ENCODE results near the gene ZBTB21. TPM values are rescaled to one million over a fixed set of nuclear protein-coding genes. Genes with fewer than 3 reads are reported as not detected.
A peak's percentile ranks its signal among the peaks of the same experiment; 100 is the strongest.

The ZBTB21 gene
- total RNA-seq, 1 donor from 2014 or later = 5.5 TPM

- no peak for DNase-seq
Measured at GRCh38 chr21:41948901-41949300, 61.3 kb downstream of the ZBTB21 start.

GRCh38 chr21:41948078-41948895 lies 61.9 kb downstream of the ZBTB21 start:
- ATAC-seq (ENCODE audit: poor library complexity) (peak; percentile 24), DNase-seq (peak; percentile 65)
- intact Hi-C loops (cut with DNase I) = no loop called here

More at GRCh38 chr21:41948901-41949300, 61.3 kb downstream of the ZBTB21 start:
- no peak for ATAC-seq (ENCODE audit: poor library complexity)
- intact Hi-C loops (cut with DNase I) = no loop called here

GRCh38 chr21:41945982-41946381 lies 64.2 kb downstream of the ZBTB21 start:
- intact Hi-C loops (cut with DNase I) = no loop called here
- ATAC-seq (ENCODE audit: poor library complexity) = no peak

GRCh38 chr21:41943851-41944250 lies 66.3 kb downstream of the ZBTB21 start:
- no peak for DNase-seq
- intact Hi-C loops (cut with DNase I) = no loop called here

More at GRCh38 chr21:41945982-41946381, 64.2 kb downstream of the ZBTB21 start:
- no peak for DNase-seq

GRCh38 chr21:41942457-41942856 lies 67.7 kb downstream of the ZBTB21 start:
- no peak for ATAC-seq (ENCODE audit: poor library complexity)
- intact Hi-C loops (cut with DNase I) = no loop called here
- no peak for DNase-seq

More at GRCh38 chr21:41943851-41944250, 66.3 kb downstream of the ZBTB21 start:
- ATAC-seq (ENCODE audit: poor library complexity) = no peak

- no peak for DNase-seq
- no peak for ATAC-seq (ENCODE audit: poor library complexity)
- intact Hi-C loops (cut with DNase I) = no loop called here
Measured at GRCh38 chr21:41941941-41942340, 68.2 kb downstream of the ZBTB21 start.

GRCh38 chr21:41940431-41940830 lies 69.7 kb downstream of the ZBTB21 start:
- ATAC-seq (ENCODE audit: poor library complexity) (no peak), DNase-seq (no peak)
- intact Hi-C loops (cut with DNase I) = no loop called here

GRCh38 chr21:41939391-41939790 lies 70.8 kb downstream of the ZBTB21 start:
- no peak for DNase-seq
- intact Hi-C loops (cut with DNase I) = no loop called here

More at GRCh38 chr21:41939391-41939790, 70.8 kb downstream of the ZBTB21 start:
- ATAC-seq (ENCODE audit: poor library complexity) = no peak

Other genes with a start within 250 kb of the ZBTB21 start
- 0.08 TPM for gene RIPK4, start 243.3 kb downstream of the ZBTB21 start, total RNA-seq
- gene PRDM15, start 131.0 kb downstream of the ZBTB21 start, total RNA-seq = 3.8 TPM
- gene C2CD2, start 56.3 kb downstream of the ZBTB21 start, total RNA-seq = 4.6 TPM
- gene UMODL1, start 61.0 kb upstream of the ZBTB21 start, total RNA-seq = 0.05 TPM
- gene ABCG1, start 208.8 kb upstream of the ZBTB21 start, total RNA-seq = 7.3 TPM